GM21447 (cell line): ENCODE results near the gene PATL1.
"Not testable (repeated sequence)": the region's sequence is repeated elsewhere in the genome, so short reads cannot be mapped to it uniquely, and the experiment has no call there.

Experiments used
- ATAC-seq: cut with Tn5 transposase; IDR thresholded peaks from one replicate; pipeline ENCODE4 v1.9.1; 2021; ENCODE audit not compliant: unreplicated experiment

PATL1 gene, protein sequence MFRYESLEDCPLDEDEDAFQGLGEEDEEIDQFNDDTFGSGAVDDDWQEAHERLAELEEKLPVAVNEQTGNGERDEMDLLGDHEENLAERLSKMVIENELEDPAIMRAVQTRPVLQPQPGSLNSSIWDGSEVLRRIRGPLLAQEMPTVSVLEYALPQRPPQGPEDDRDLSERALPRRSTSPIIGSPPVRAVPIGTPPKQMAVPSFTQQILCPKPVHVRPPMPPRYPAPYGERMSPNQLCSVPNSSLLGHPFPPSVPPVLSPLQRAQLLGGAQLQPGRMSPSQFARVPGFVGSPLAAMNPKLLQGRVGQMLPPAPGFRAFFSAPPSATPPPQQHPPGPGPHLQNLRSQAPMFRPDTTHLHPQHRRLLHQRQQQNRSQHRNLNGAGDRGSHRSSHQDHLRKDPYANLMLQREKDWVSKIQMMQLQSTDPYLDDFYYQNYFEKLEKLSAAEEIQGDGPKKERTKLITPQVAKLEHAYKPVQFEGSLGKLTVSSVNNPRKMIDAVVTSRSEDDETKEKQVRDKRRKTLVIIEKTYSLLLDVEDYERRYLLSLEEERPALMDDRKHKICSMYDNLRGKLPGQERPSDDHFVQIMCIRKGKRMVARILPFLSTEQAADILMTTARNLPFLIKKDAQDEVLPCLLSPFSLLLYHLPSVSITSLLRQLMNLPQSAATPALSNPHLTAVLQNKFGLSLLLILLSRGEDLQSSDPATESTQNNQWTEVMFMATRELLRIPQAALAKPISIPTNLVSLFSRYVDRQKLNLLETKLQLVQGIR

DNA sequence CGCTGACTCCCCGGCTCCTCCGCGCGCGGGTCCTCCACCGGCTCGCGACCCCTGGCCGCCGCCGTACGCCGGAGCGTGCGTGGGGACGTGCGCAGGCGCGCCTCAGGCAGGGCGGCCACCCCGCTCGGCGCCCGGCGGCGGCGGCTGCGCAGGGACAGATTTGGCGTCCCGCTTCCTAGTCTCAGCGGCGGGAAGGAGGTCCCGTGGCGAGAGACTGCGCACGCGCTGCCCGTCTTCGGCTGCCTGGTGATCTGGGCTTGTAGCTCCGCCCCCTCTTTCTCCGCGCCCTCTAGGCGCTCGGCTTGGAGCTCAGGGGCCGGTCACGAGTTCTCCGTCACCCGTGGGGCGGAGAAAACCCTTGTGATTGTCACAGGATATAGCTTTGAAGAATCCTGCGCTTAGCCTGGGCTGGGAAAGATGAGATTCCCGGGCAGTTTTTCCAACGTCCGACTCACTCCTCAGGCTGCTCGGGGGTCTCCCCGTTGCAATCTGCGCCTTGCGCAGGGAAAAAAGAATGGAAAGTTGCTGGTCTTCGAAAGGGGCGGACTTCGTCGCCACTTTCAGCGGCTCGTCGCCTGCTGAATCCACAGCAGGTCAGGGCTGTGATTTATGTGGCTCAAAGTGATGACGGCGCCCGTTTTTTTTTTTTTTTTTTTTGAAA is at the start of gene PATL1:
Gene PATL1 (minus strand): TSS at position 88 of the 661 bp plus-strand sequence. CDS start 142 bp downstream, outside the sequence.
- peak; percentile 93 for ATAC-seq

DNA sequence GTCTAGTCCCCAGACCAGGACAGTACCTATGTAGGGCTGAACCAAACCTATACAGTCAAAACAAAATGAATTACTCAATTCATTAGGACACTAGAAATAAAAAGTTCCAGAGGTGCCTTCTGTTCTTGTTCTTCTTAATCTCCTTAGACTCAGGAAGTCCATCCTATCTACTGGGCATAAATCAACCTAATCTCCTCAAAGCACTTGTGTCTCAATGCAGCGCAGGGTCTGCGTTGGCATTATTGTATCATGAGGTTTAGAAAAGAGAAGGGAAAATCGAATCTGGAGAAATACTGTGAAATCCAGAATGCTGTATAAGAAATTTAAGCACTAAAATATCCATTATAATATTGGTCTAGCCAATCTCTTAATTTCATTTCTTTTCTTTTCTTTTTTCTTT is 47.2 kb upstream of the PATL1 start:
- ATAC-seq, result no peak

DNA sequence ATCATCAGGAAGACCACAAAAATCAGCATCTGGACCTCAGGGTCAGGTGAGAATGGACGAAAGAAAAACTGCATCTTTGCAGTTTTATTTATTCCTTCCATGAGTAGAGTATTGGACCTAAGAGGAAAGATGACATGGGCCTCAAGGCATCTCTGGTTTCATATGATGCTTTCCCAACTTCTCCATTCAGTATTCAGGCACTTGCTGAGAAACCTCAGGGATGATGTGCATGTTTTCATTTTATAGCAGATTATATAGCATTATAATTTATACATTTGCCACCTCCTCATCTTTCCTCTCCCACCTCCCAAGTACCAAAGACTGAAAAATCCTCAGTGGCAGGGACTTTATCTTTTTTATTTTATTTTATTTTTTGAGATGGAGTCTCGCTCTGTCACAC is 44.9 kb upstream of the PATL1 start, which contains the start of gene OR10V1:
Gene OR10V1 (minus strand): TSS at position 101 of the 400 bp plus-strand sequence. CDS start 0 bp downstream, at position 101.
- ATAC-seq, result no peak

DNA sequence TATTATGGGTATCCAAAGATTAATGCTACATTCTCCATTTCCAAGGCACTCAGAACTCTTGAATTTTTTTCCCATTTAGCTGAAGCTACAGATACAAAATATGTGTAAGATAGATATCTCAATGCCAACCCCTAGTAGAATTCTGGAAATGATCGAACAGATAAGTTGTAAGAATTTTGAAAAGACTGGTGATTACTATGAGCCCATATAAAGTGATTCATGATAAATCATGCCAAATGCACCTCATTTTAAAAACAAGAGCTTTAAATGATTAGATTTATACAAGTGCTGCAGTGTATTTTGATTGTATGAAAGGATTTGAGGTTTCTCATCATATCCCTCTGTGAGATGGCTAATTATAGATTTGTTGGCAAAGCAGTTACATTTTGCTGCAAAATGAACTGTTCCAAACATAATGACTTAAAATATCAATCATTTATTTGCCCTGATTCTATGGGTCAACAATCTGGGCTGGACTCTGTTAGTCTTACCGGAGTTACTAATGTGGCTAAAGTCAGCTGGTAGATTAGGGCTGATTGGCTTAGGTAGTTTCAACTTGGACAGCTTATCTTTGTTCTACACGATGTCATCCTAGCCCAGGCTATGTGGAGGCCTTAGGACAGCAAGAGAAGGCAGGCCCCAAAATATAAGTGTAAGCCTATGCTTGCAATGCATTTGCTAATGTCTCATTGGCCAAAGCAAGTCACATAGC is 41.5 kb upstream of the PATL1 start:
- no peak for ATAC-seq

DNA sequence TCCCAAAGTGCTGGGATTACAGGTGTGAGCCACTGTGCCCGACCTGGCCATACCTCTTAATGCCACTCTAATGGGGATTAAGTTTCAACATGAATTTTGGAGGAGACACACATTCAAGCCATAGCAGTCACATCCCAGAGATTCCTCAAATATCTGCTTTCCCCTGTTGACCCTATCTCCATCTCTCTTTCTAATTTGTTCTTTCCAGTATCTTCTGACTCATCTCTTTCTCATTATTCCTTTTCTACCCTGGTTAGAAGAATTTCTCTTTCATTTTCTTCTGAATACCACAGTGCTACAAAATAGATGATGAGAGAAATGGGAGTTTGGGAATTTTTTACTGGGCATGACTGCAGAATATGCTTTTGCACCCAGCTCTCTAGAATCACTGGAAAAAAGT is 39.7 kb upstream of the PATL1 start:
- no peak for ATAC-seq

DNA sequence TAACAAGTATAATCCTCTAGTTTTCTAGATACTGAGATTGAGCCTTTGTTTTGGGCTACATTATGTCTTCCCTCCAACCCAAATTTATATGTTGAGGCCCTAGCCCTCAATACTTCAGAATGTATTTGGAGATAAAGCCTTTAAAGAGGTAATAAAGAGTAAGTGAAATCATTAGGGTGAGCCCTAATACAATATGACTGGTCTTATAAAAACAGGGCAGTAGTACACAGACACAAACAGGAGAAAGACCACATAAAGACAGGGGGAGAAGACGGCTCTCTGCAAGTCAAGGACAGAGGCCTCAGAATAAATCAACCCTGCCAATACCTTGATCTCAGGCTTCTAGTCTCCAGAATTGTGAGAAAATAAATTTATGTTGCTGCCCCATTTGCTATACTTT is 38.5 kb upstream of the PATL1 start:
- no peak for ATAC-seq

DNA sequence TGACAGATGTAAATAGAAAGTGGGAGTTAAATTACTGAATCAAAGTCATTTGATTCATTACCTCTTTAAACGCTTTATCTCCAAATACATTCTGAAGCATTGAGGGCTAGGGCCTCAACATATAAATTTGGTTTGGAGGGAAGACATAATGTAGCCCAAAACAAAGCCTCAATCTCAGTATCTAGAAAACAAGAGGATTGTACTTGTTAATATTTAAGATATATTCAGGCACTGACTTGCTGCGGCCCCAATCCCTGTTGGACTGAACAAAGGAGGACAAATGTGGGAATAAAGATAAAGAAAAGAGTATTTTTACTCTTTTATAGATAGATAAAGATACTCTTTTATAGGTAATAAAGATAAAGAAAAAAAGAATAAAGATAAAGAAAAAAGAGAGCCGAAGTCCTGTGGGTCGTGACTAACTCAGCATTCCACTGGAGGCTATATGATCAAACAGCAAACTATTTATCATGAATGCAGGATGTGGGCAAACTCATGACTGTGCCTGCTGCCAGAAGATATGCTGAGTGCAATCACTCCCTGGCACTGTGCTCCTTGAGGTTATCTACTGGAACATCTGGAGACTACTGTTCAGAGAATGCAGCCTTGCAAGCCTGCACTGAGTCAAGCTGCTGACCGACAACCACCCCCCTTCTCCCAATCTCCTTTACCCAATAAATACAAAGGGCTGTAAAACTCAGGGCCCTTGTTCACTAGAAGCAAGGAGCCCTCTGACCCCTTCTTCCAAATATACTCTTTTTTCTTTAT is 37.9 kb upstream of the PATL1 start:
- no peak for ATAC-seq

DNA sequence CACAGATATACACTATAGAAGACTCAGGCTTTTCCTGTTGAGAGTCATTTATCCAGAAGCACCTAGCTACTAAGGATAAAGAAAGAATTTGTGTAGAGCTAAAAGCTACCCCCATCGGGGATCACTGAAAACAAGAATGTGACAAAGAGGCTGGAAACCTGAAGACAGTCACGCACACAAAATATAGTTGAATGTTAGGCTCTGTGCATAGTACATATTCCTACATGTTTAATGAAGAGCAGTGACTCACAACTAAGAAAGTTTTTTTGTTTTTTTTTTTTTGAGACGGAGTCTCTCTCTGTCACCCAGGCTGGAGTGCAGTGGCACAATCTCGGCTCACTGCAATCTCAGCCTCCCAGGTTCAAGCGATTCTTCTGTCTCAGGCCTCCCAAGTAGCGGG is 36.5 kb upstream of the PATL1 start:
- no peak for ATAC-seq

DNA sequence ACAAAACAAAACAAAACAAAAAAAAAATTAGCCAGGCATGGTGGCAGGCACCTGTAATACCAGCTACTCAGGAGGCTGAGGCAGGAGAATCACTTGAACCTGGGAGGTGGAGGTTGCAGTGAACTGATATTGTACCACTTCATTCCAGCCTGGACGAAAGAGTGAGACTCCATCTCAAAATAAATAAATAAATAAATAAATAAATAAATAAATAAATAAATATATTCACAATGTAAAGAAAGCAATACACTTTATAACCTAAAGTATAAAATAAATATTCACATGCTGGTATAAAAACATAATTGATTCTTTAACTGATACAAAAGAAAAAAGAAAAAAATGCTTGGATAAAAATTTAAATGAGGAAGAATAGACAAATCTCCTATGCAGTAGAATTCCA is 34.7 kb upstream of the PATL1 start:
- not testable (repeated sequence) for ATAC-seq

DNA sequence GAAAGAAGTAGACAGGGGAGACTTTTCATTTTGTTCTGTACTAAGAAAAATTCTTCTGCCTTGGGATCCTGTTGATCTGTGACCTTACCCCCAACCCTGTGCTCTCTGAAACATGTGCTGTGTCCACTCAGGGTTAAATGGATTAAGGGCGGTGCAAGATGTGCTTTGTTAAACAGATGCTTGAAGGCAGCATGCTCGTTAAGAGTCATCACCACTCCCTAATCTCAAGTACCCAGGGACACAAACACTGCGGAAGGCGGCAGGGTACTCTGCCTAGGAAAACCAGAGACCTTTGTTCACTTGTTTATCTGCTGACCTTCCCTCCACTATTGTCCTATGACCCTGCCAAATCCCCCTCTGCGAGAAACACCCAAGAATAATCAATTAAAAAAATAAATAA is 31.3 kb upstream of the PATL1 start:
- ATAC-seq, result not testable (repeated sequence)

DNA sequence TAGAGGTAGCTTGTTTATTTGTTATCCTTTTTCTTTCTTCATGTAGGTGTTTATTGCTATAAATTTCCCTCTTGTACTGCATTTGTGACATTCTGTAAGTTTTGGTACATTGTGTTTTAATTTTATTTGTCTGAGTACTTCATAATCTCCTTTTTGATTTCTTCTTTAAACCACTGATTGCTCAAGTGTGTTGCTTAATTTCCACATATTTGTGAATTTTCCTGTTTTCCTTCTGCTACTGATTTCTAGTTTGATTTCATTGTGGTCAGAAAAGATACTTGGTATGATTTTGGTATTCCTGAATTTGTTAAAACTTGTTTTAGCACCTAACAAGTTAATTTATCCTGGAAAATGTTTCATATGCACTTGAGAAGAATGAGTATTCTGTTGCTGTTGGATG is 29.7 kb upstream of the PATL1 start:
- no peak for ATAC-seq

DNA sequence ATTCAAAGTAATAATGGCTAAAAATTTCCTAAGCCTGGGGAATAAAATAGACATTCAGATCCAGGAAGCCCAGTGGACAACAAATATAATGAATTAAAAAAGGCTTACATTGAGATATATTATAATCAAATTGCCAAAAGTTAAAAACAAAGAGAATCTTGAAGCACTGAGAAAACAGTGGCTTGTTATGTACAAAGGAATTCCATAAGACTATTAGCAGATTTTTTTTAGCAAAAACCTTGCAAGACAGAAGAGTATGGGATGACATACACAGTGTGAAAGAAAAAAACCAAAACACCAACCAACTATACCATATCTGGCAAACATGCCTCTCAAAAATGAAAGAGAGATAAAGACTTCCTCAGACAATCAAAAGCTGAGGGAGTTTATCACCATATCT is 24.1 kb upstream of the PATL1 start:
- no peak for ATAC-seq

DNA sequence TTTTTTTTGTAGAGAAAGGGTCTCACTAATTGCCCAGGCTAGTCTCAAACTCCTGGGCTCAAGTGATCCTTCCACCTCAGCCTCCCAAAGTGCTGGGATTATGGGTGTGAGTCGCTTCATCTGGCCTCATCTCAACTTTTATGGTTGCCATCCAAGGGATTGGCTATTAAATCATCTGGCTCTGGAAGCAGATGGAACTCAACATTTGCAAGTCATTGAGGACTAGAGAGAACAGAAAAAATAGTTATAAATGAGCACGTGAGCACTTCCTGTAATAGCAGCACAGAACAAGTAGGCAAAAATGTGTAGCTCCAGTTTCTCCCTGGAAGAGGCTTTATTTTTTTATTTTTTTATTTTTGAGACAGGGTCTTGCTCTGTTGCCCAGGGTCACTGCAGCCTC is 22.3 kb upstream of the PATL1 start:
- no peak for ATAC-seq

DNA sequence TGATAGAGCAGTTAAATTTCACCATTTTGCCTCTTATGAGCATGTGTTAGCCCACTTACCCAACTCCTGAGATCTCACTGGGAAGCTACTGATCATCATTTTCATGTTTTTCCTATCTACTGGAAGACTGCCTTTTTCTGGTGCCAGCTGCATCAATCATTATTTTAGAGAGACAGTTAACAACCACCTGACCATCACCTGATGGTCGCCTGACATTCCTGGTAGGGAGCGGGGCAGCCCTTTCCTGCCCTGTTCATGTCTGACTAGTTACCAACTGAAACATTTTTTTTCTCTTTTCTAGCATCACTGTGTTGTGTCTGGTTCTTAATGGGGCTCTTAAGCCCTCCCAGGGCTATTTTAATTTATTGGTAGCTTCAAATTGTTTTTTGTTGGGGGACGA is 20.2 kb upstream of the PATL1 start:
- no peak for ATAC-seq

DNA sequence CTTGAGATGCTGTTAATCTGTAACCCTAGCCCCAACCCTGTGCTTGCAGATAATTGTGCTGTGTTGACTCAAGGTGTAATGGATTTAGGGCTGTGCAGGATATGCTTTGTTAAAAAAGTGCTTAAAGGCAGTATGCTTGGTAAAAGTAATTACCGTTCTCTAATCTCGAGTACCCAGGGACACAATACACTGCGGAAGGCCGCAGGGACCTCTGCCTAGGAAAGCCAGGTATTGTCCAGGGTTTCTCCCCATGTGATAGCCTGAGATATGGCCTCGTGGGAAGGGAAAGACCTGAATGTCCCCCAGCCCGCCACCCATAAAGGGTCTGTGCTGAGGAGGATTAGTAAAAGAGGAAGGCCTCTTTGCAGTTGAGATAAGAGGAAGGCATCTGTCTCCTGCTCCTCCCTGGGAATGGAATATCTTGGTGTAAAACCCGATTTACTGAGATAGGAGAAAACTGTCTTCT is 12.5 kb upstream of the PATL1 start:
- not testable (repeated sequence) for ATAC-seq

DNA sequence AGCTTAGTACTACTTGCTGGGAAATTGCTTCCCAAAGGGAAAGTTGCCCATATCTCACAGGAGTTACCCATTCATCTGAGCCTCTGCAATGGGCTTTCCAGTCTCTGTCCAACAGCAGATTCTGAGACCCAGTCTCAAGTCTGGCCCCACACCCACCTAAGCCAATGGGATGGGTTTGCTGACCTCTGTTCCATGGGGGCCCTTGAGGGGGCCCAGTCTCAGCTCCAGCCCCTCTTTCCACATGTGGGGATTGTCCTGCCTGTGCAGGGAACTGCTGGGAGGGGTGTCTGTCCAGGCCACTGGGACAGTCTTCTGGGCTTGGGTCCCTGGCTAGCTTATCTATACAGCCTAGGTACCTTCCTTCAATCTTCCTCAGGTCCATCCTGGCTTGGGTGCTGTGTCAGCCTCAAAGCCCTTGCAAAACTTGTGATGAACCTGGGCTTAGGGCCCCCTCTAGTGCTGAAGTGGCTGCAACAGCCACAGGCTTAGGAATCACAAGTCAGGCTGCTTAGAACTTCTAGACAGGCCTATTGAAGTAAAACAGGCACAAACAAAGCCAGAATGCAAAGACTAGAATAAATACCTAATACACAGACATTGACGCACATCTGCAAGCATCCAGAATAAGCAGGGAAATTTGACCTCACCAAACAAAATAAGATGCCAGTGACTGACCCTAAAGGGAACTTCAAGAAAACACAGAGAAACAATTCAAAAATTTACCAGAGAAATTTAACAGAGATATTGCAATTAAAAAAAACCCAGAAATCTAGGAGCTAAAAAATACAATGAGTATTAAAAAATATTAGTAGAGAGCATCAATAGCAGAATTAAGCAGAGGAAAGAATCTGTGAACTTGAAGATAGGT is 11.7 kb upstream of the PATL1 start:
- peak; percentile 97 for ATAC-seq

DNA sequence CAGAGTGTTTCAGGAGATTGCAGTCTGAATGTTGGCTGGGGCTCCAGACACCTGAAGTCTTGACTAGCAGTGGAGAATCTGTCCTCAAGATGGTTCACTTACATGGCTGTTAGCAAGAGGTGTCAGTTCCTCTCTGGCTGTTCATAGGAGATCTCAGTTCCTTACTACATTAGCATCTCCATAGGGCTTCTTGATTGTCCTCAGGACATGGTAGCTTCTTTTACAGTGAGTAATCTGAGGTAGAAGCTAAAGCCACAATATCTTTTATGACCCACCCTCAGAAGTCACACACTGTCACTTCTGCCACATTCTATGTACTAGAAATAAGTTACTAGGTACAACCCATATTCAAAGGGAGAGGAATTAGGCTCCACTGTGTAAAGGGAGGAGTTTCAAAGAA is 10.5 kb upstream of the PATL1 start:
- no peak for ATAC-seq

DNA sequence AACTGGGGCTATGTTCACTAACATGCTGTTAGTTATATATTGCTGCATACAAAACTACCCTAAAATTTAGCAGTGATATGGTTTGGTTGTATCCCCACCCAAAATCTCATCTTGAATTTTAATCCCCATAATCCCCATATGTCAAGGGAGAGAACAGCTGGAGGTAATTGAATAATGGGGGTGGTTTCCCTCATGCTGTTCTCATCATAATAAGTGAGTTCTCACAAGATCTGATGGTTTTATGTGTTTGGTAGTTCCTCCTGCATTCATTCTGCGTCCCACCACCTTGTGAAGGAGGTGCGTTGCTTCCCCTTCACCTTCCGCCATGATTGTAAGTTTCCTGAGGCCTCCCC is 10.0 kb upstream of the PATL1 start:
- no peak for ATAC-seq

DNA sequence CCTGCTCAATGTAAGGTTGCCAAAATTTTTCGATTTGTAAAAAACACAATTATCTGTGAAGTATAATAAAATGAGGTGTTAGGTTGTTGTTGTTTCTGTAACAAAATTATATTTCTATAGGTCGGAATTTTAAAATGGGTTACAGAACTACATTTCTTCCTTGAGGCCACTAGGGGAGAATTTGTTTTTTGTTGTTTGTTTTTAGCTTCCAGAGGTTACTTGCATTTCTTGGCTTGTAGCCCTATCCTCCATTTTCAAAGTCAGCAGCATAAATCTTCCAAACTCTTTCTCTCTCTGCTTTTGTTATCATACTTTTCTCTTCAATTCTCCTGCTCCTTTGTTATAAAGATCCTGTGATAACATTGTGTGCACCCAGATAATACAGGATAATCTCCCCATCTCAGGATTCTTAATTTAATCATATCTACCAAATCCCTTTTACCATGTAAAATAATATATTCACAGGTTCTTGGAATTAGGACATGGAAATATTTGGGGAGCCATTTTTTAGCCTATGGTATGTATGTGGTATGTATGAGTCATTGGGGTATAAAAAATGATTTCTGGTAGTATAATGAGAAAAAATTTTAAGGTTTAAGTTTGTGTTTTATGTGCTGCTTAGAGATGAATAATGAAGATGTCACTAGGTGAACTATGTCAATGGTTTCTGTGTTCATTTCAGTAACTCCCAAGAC is 9.4 kb upstream of the PATL1 start:
- ATAC-seq, result no peak
